ENCODE results near the gene SMIM17.

Gene SMIM17

DNA sequence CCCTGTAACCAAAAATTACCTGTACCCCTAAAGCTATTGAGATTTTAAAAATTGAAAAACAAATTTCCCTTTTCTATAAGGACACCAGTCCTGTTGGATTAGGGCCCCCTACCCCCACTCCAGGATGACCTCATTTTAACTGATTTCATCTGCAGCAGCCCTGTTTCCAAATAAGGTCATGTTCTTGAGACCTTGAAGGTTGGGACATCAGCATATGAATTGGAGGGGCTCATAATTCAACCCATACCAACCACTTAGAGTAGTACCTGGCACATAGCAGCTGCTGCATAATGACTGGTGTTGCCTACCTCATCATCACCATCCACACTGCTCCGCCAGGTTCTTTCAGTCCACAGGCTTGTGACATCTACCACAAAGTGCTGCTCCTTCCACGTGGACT, 30.2 kb upstream of the SMIM17 start:
- H3K4me3 ChIP-seq (ENCODE audit: low read length), result no peak overlapping the region
- no CpG with 5 or more reads among the region's 2 CpGs for whole genome bisulfite sequencing (ENCODE audit: insufficient coverage, insufficient read length)
- DNase-seq (ENCODE audit: low read depth, low spot score), result no peak
- H3K4me1 ChIP-seq (ENCODE audit: control insufficient read depth, insufficient read depth, low read length), result 0 out of 2 replicates have a peak, but pooled peaks cover 2% of the 10 kb centered on the region
- H3K27me3 ChIP-seq (ENCODE audit: control insufficient read depth, insufficient read depth, low read length), result no peaks in the 10 kb centered on the region
- no peaks in the 10 kb centered on the region for H3K36me3 ChIP-seq (ENCODE audit: control insufficient read depth, insufficient read depth, low read length)
- H3K27ac ChIP-seq (ENCODE audit: low read length), result no peak overlapping the region
- no peaks in the 10 kb centered on the region; the same call in 1 of the 2 replicates for H3K9me3 ChIP-seq (ENCODE audit: control insufficient read depth, insufficient read depth, low read length)

DNA sequence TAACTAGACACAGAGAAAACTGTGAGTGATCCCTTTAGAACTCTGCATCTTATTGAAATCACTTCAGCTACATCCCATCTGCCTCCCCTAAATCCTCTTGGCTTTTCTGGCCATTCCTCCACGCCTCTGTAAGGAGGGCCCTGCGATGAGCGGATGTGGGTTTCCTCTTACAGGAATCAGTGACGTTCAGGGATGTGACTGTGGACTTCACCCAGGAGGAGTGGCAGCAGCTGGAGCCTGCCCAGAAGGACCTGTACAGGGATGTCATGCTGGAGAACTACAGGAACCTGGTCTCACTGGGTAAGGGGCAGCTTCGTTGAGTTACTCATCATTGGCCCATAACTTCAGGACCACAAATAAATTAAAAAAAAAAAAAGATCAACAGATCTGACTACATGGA, 29.3 kb upstream of the SMIM17 start:
- no CpG with 5 or more reads among the region's 5 CpGs for WGBS (ENCODE audit: insufficient coverage, insufficient read length)
- no peak for DNase-seq (ENCODE audit: low read depth, low spot score)
- no peaks in the 10 kb centered on the region; the same call in 1 of the 2 replicates for H3K9me3 ChIP-seq (ENCODE audit: control insufficient read depth, insufficient read depth, low read length)
- H3K36me3 ChIP-seq (ENCODE audit: control insufficient read depth, insufficient read depth, low read length), result peaks cover 3% of the 10 kb centered on the region; the same call in 1 of the 2 replicates
- H3K27ac ChIP-seq (ENCODE audit: low read length), result no peak overlapping the region
- 0 out of 2 replicates have a peak, but pooled peaks cover 2% of the 10 kb centered on the region for H3K4me1 ChIP-seq (ENCODE audit: control insufficient read depth, insufficient read depth, low read length)
- no peaks in the 10 kb centered on the region for H3K27me3 ChIP-seq (ENCODE audit: control insufficient read depth, insufficient read depth, low read length)
- H3K4me3 ChIP-seq (ENCODE audit: low read length), result no peak overlapping the region

DNA sequence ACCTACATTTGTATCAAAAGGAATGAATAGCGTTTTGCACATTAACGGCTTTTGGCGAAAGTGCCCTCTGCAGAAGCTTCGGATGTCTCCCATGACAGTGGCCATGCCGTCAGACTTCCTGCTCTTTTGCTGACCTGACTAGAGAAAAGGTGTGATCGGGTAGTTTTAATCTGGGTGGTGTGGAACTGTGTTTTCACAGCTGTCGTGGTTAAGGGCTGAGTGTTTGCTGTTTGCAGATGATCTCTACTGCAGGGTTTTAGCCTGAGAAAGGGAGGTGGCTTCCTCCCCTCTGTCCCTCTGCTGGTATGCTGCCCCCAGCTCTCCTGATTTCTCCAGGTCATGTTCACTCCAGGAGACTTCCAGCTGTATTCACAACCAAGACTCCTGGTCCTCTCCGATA, 25.4 kb upstream of the SMIM17 start:
- Histone ChIP-seq H3K9me3 (ENCODE audit: control insufficient read depth, insufficient read depth, low read length) (no peaks in the 10 kb centered on the region; the same call in 1 of the 2 replicates), H3K4me3 (ENCODE audit: low read length) (no peak overlapping the region), H3K4me1 (ENCODE audit: control insufficient read depth, insufficient read depth, low read length) (peaks cover 2% of the 10 kb centered on the region; the same call in 1 of the 2 replicates), H3K36me3 (ENCODE audit: control insufficient read depth, insufficient read depth, low read length) (peaks cover 13% of the 10 kb centered on the region; the same call in 1 of the 2 replicates), H3K27me3 (ENCODE audit: control insufficient read depth, insufficient read depth, low read length) (no peaks in the 10 kb centered on the region), H3K27ac (ENCODE audit: low read length) (no peak overlapping the region)
- WGBS (ENCODE audit: insufficient coverage, insufficient read length), result no CpG with 5 or more reads among the region's 8 CpGs
- DNase-seq (ENCODE audit: low read depth, low spot score), result no peak

DNA sequence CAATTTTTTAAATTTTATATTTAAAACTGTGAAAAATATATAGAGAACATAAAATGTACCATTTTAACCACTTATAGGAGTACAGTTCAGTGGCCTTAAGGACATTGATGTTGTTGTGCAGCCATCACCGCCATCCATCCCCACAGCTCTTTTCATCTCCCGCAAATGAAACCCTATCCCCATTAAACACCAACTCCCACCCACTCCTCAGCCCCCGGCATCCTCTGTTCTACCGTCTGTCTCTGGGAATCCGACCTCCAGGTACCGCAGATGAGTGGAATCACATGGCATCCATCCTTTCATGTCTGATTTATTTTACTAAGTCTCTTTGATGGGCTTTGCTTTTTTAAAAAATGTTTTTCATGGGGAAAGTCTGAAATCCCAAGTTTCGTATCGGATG, 23.8 kb upstream of the SMIM17 start:
- Histone ChIP-seq H3K27ac (ENCODE audit: low read length) (no peak overlapping the region), H3K36me3 (ENCODE audit: control insufficient read depth, insufficient read depth, low read length) (peaks cover 13% of the 10 kb centered on the region; the same call in 1 of the 2 replicates), H3K4me3 (ENCODE audit: low read length) (no peak overlapping the region), H3K27me3 (ENCODE audit: control insufficient read depth, insufficient read depth, low read length) (no peaks in the 10 kb centered on the region), H3K9me3 (ENCODE audit: control insufficient read depth, insufficient read depth, low read length) (no peaks in the 10 kb centered on the region; the same call in 1 of the 2 replicates), H3K4me1 (ENCODE audit: control insufficient read depth, insufficient read depth, low read length) (no peaks in the 10 kb centered on the region; the same call in 1 of the 2 replicates)
- no peak for DNase-seq (ENCODE audit: low read depth, low spot score)
- no CpG with 5 or more reads among the region's 8 CpGs for WGBS (ENCODE audit: insufficient coverage, insufficient read length)

DNA sequence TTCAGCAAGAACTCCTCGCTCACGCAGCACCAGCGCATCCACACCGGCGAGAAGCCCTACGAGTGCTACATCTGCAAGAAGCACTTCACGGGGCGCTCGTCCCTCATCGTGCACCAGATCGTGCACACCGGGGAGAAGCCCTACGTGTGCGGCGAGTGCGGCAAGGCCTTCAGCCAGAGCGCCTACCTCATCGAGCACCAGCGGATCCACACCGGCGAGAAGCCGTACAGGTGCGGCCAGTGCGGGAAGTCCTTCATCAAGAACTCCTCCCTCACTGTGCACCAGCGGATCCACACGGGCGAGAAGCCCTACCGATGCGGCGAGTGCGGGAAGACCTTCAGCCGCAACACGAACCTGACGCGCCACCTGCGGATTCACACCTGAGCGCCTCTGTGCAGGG, 20.6 kb upstream of the SMIM17 start:
- Histone ChIP-seq H3K36me3 (ENCODE audit: control insufficient read depth, insufficient read depth, low read length) (peaks cover 13% of the 10 kb centered on the region; the same call in 1 of the 2 replicates), H3K9me3 (ENCODE audit: control insufficient read depth, insufficient read depth, low read length) (peaks cover 3% of the 10 kb centered on the region; the same call in 1 of the 2 replicates), H3K27me3 (ENCODE audit: control insufficient read depth, insufficient read depth, low read length) (no peaks in the 10 kb centered on the region), H3K4me1 (ENCODE audit: control insufficient read depth, insufficient read depth, low read length) (no peaks in the 10 kb centered on the region; the same call in 1 of the 2 replicates), H3K27ac (ENCODE audit: low read length) (no peak overlapping the region), H3K4me3 (ENCODE audit: low read length) (no peak overlapping the region)
- WGBS (ENCODE audit: insufficient coverage, insufficient read length), result no CpG with 5 or more reads among the region's 37 CpGs
- no peak for DNase-seq (ENCODE audit: low read depth, low spot score)

DNA sequence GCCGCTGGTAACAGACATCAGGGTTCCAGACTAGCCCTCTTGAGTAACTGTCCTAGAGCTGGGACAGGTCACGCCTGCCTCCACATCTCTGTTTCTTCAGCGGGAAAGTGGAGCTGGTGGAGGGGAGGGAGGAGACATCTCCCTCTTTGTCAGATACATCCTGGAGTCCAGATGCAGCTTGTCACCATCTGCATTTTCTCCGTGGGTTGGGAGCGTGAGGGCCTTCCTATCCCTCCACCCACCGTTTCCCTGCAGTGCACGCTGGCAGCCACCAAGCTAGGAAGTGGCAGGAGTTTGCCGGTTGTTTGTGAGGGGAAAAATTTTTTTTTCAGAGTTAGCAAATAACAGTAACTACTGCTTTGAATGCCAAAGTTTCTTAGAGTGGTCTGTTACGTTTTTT, 20.0 kb upstream of the SMIM17 start:
- no peaks in the 10 kb centered on the region for H3K27me3 ChIP-seq (ENCODE audit: control insufficient read depth, insufficient read depth, low read length)
- H3K4me3 ChIP-seq (ENCODE audit: low read length), result no peak overlapping the region
- no peak for DNase-seq (ENCODE audit: low read depth, low spot score)
- peaks cover 13% of the 10 kb centered on the region; the same call in 1 of the 2 replicates for H3K36me3 ChIP-seq (ENCODE audit: control insufficient read depth, insufficient read depth, low read length)
- WGBS (ENCODE audit: insufficient coverage, insufficient read length), result no CpG with 5 or more reads among the region's 9 CpGs
- no peaks in the 10 kb centered on the region; the same call in 1 of the 2 replicates for H3K4me1 ChIP-seq (ENCODE audit: control insufficient read depth, insufficient read depth, low read length)
- no peak overlapping the region for H3K27ac ChIP-seq (ENCODE audit: low read length)
- H3K9me3 ChIP-seq (ENCODE audit: control insufficient read depth, insufficient read depth, low read length), result peaks cover 5% of the 10 kb centered on the region

DNA sequence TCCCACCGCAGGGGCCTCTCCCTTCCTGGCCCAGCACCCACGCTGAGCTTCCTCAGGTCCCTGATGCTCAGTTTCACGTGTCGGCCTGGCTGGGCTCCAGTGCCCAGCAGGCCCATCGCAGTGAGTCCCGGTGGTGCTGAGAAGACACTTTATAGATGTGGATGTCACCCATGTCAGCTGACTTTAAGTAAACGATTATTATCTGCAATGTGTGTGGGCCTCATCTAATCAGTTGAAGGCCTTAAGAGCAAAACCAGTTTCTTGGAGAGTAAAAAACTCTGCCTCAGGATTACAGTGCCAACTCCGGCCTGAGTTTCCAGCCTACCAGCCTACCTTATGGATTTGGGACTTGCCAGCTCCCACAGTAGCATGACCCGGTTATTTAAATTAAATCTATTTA, 17.3 kb upstream of the SMIM17 start:
- DNase-seq (ENCODE audit: low read depth, low spot score), result no peak
- Histone ChIP-seq H3K4me1 (ENCODE audit: control insufficient read depth, insufficient read depth, low read length) (no peaks in the 10 kb centered on the region; the same call in 1 of the 2 replicates), H3K27me3 (ENCODE audit: control insufficient read depth, insufficient read depth, low read length) (no peaks in the 10 kb centered on the region), H3K27ac (ENCODE audit: low read length) (no peak overlapping the region), H3K4me3 (ENCODE audit: low read length) (no peak overlapping the region), H3K36me3 (ENCODE audit: control insufficient read depth, insufficient read depth, low read length) (peaks cover 11% of the 10 kb centered on the region; the same call in 1 of the 2 replicates), H3K9me3 (ENCODE audit: control insufficient read depth, insufficient read depth, low read length) (peaks cover 8% of the 10 kb centered on the region)
- WGBS (ENCODE audit: insufficient coverage, insufficient read length), result no CpG with 5 or more reads among the region's 9 CpGs

DNA sequence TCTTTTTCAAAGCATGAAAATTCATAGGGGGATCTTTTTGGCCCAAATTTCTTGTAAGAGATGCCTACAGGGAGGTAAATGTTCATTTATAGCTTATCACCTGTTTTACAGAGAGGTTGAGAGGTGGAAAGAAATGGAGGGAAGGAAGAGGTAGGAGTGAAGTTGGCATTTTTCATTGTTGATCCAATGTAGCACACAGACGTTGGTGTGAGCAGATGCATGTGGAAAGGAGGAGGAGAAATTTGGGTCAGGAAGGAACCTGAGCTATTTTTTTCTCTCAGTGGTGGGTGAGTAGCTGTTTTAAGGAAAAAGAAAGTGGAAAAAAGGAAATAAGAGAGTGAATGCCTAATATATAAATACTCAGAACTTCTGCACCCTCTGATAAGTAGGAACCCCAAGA, 9.9 kb upstream of the SMIM17 start:
- WGBS (ENCODE audit: insufficient coverage, insufficient read length), result no CpG with 5 or more reads among the region's 1 CpG
- H3K4me3 ChIP-seq (ENCODE audit: low read length), result no peak overlapping the region
- H3K27me3 ChIP-seq (ENCODE audit: control insufficient read depth, insufficient read depth, low read length), result no peaks in the 10 kb centered on the region
- no peak overlapping the region for H3K27ac ChIP-seq (ENCODE audit: low read length)
- H3K36me3 ChIP-seq (ENCODE audit: control insufficient read depth, insufficient read depth, low read length), result no peaks in the 10 kb centered on the region
- H3K9me3 ChIP-seq (ENCODE audit: control insufficient read depth, insufficient read depth, low read length), result peaks cover 5% of the 10 kb centered on the region
- no peaks in the 10 kb centered on the region for H3K4me1 ChIP-seq (ENCODE audit: control insufficient read depth, insufficient read depth, low read length)
- no peak for DNase-seq (ENCODE audit: low read depth, low spot score)

DNA sequence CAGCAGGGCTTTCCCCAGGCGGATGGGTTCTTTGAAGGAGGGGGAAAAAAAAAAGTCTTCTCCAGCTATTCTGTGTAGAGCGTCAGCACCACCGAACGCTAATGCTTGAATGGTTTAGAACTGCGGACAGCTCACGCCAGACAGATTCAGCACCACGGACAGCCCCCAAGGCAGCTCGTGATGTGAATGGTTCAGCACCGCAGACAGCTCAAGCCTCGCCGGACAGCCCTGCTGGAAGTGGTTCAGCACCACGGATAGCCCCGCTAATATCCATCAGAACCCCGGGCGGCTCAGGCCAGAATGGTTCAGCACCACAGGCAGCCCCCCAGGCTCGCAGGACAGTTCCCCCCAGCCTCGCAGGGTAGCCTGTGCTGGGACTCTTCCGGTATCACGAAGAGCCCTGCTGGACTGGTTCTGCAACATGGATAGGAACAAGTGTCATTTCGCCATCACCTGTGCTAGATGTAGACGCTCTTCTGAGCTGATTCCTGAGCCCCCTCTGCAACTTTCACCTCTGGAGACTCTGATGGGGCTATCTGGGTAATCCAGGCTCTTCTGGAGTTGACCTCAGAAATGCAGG, 4.9 kb upstream of the SMIM17 start:
- Histone ChIP-seq H3K27ac (ENCODE audit: low read length) (no peak overlapping the region), H3K27me3 (ENCODE audit: control insufficient read depth, insufficient read depth, low read length) (no peaks in the 10 kb centered on the region), H3K36me3 (ENCODE audit: control insufficient read depth, insufficient read depth, low read length) (no peaks in the 10 kb centered on the region), H3K4me1 (ENCODE audit: control insufficient read depth, insufficient read depth, low read length) (no peaks in the 10 kb centered on the region), H3K9me3 (ENCODE audit: control insufficient read depth, insufficient read depth, low read length) (peaks cover 2% of the 10 kb centered on the region), H3K4me3 (ENCODE audit: low read length) (no peak overlapping the region)
- WGBS (ENCODE audit: insufficient coverage, insufficient read length), result no CpG with 5 or more reads among the region's 21 CpGs
- DNase-seq (ENCODE audit: low read depth, low spot score), result peak; percentile 50

DNA sequence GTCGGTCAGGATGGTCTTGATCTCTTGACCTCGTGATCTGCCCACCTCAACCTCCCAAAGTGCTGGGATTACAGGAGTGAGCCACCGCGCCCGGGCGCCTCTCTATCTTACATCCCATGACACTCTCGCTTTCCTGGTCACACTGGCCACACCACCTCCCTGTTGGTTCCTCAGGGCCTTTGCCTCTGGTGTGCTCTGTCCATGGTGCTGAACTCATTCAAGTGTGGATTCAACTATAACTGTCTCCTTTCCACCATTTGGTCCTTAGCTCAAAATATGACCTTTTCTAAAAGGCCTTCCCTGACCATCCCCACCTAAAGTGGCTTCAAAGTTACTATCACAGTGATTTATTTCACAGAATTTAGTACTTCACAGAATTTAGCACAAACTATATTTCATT, 3.7 kb upstream of the SMIM17 start:
- H3K36me3 ChIP-seq (ENCODE audit: control insufficient read depth, insufficient read depth, low read length), result no peaks in the 10 kb centered on the region
- no peak for DNase-seq (ENCODE audit: low read depth, low spot score)
- H3K4me3 ChIP-seq (ENCODE audit: low read length), result no peak overlapping the region
- H3K27me3 ChIP-seq (ENCODE audit: control insufficient read depth, insufficient read depth, low read length), result no peaks in the 10 kb centered on the region
- H3K9me3 ChIP-seq (ENCODE audit: control insufficient read depth, insufficient read depth, low read length), result peaks cover 7% of the 10 kb centered on the region
- no peak overlapping the region for H3K27ac ChIP-seq (ENCODE audit: low read length)
- WGBS (ENCODE audit: insufficient coverage, insufficient read length), result no CpG with 5 or more reads among the region's 7 CpGs
- H3K4me1 ChIP-seq (ENCODE audit: control insufficient read depth, insufficient read depth, low read length), result no peaks in the 10 kb centered on the region

DNA sequence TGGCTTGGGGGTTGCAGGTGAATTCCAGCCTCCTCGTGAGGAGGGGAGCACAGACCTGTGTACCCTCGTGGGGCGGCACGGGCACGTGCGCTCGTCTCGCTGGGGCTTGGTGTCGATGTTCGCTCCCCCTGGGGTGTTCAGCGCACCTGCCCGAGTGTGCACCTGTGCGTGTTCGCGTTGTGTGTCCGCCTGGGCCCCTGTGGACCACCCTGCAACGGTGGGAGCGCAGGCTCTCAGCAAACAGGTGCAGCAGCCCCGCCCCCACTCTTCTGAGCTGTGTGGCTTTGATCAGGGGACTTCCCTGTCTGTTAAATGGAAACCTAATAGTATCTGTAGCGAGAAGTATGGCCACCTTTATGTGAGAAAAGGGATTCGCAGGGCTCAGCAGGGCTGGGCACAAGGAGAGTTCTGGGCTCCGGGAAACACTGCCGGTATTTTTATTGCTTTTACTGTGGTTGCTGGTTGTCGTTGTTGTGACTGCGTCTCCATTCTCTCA, 549 bp downstream of the SMIM17 start:
- Histone ChIP-seq H3K4me1 (ENCODE audit: control insufficient read depth, insufficient read depth, low read length) (no peaks in the 10 kb centered on the region), H3K9me3 (ENCODE audit: control insufficient read depth, insufficient read depth, low read length) (peaks cover 11% of the 10 kb centered on the region), H3K4me3 (ENCODE audit: low read length) (no peak overlapping the region), H3K27ac (ENCODE audit: low read length) (no peak overlapping the region), H3K36me3 (ENCODE audit: control insufficient read depth, insufficient read depth, low read length) (no peaks in the 10 kb centered on the region), H3K27me3 (ENCODE audit: control insufficient read depth, insufficient read depth, low read length) (no peaks in the 10 kb centered on the region)
- no peak for DNase-seq (ENCODE audit: low read depth, low spot score)
- no CpG with 5 or more reads among the region's 25 CpGs for WGBS (ENCODE audit: insufficient coverage, insufficient read length)

Measured in iPS DF 6.9 (cell line).